RKO (cell line): ENCODE results near the gene EMC1.
A peak's percentile ranks its signal among the peaks of the same experiment; 100 is the strongest.
"Not testable (repeated sequence)": the region's sequence is repeated elsewhere in the genome, so short reads cannot be mapped to it uniquely, and the experiment has no call there.

Experiments used
- DNase-seq: peaks from one replicate; pipeline ENCODE4 v3.0.0-alpha.2; 2016; ENCODE audit warnings: low spot score

The EMC1 gene

DNA sequence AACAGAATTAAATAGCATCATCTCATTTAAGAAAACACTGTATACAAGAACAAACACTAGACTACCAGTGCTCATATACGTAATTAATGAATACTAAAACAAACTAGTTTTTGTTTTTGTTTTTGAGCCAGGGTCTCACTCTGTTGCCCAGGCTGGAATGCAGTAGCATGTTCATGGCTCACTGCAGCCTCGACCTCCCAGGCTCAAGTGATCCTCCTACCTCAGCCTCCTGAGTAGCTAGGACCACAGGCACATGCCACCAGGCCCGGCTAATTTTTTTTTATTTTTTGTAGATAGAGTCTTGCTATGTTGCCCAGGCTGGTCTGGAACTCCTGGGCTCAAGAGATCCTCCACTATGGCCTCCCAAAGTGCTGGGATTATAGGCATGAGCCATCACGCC is 34.7 kb downstream of the EMC1 start:
- DNase-seq, result not testable (repeated sequence)

DNA sequence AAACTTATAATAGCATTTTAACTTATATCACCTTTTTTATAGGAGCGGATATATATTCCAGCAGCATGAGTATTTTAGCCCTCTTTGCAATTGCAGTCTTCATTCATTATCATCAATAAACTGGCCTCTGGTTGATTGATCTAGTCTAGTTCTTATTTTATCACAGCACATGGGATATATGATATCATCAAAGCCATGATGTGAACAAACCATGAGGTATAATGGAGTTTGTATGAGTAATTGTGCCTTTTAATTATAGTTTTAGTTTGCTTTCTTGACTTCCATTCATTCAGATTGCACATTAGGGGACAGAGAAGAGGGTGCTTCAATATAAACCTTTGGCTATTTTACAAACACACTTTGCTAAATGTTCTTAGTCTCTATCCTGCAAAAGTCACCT is 37.7 kb downstream of the EMC1 start:
- DNase-seq, result no peak

DNA sequence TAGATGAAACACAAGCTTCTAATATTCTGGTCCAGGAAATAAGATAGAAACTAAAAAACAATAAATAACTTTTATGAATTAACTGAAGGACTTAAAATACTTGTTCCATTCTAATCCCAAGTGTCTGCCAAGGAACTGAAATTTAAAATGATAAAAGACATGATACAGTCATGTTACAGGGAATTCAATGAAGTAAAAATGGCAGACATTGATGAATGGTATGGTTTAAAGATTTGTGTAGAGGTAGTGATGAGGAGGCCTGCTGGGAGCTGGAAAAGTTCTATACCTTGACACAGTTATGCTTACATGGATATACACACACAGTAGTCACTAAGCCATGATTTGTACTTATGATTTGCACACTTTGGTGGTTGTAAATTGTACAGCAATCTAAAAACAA is 39.2 kb downstream of the EMC1 start:
- DNase-seq, result peak; percentile 19

DNA sequence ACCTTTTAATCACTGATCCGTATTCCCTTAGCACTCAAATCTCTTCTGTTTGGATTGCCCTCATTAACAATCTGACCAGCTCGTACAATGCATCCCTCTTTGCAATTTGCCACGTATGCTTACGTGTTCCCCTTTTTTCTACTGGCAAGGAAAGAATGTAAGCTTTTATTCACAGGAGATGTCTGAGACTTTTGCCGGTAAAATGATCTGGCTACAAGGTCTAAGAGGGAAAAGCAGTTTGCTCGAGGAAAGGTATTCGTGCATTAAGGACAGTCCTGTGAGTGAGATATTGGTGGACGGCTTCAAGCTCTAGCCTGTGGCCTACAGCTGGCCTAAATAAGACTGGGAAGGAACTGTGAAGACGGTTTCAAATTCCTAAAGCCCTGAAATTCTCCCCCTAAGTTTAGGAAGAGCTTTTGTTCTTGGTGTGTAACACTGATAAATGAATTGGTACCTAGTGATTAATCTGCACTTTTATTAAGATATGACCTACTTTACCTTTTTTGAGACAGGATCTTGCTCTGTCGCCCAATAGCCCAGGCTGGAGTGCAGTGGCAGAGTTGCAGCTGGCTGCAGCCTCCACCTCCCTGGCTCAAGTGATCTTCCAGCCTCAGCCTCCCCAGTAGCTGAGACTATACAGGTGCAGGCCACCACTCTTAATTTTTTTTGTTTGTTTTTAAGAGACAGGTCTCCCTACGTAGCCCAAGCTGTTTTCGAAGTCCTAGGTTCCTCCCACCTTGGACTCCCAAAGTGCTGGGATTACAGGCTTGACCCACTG is 40.4 kb downstream of the EMC1 start:
- peak; percentile 35 for DNase-seq

- DNase-seq, result peak; percentile 95
Observed at GRCh38 chr1:19209990-19210771, 41.1 kb downstream of the EMC1 start, which contains the start of gene UBR4. TSS of gene UBR4 (minus strand) at chr1:19210266. CDS start at chr1:19210248, 18 bp downstream.

DNA sequence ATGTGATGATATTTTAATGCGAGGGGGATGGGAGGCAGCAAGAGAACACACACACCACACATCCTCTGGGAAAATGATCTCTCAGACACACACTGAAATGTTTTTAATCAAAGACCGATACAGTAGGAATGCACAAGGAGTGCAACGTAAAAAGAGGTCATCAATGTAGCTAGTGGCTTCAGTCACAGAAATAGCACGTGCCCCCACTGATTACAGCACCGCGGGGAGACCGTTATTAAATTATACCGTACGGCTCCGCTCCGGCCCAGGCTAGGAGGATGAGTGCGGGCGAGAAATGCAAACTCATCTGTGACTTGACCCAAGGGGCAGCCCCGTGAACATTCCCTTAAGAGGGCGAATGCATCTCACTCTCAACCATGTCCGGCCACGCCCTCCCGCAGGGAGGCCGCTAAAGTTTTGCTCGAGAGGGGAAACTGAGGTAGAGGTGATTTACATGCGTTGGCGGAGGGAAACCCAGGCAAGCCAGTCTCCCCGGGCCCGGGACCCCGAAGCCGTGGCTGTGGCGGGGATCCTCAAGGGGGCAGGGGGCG is 41.8 kb downstream of the EMC1 start:
- DNase-seq, result peak; percentile 68

GRCh38 chr1:19208710-19209438 is 42.5 kb downstream of the EMC1 start:
- DNase-seq, result peak; percentile 62

DNA sequence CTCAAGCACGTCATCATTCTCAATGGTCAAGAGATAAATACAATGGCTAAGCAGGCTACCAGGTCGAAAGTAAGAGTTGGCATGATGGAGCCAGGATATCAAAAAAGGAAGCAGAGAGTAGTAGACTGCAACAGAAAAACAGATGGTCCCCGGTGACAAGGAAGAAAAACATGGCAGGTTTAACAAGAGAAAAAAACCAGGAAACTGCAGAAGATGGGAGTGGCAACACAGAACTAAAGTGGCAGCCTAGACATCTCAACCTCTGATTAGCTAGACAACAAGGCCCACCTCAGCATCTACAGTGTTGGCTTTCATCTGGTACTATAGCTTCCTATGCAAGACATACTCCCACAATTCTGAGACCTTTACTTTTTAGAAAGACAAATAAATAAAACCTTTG is 44.4 kb downstream of the EMC1 start:
- DNase-seq, result no peak

DNA sequence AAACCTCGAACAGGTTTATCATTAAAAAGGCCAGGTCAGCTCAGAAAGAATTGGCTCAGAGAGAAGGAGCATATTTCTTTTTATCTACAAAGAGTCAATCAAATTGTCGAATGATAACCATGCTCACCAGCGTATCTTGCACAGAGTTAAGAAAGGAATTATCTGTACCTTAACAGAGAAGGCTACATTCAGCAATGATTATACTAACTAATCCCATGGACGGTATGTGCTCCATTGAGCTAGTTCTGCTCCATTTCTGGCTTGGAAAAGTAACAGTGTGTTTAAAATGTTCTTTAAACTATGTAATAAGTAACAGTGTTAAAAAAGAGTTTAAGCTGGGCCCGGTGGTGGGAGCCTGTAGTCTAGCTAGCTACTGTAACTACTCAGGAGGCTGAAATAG is 45.5 kb downstream of the EMC1 start:
- no peak for DNase-seq

GRCh38 chr1:19205403-19205802 is 45.9 kb downstream of the EMC1 start:
- DNase-seq, result no peak

DNA sequence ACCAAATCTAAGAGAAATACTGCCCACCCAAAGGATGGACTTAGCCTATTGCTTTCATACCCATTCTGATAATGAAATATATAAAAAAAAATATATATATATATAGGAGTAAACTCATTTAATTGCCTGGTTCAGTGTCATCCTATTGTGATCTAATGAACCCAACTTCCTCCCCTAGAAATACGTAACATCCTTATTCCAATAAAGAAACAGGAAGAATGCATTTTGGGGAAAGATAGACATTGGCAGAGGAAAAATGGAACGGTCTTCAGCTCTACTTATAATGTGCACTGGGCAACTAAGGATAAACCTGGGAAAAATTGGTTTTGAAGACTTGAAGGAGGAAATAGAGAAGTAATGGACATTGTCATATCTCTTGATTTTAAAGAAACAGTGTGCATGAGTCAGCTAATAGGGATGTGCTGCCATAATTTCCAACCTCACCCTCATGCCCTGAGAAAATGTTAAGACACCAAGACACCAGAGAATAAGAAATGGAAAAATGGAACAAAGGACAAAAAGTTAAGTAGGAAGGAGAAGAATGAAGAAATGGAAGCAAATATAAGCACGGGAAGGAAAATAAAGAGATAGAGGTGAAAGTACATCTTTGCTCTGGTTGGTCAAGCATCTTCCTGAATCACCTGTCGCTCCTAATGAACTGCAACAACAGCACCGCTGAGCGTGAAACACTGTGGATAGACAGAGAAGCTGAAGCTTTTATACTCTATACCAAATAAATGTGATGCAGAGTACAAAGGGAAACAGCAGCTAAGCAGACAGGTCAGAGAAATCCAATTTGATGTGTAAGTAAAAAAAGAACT is 46.7 kb downstream of the EMC1 start:
- no peak for DNase-seq

GRCh38 chr1:19203440-19203839 is 47.9 kb downstream of the EMC1 start:
- DNase-seq, result peak; percentile 49

DNA sequence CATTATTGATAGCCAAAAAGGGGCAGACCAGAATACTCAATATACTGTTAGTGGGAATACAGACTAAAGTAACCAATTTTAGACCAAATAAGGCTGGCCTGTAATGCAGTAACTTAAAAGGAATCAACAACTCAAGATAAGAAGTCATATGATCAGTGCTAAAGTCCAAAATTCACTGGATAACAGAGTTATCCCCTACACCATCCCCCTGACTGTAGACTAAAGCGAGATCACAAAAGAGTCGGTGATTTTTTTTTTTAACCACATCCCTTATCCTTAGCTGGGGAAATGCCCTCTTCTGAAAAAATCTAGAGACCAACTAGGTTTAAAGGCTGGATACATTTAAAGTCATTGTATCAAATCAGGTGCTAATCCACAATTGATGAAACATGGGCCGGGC is 48.9 kb downstream of the EMC1 start:
- no peak for DNase-seq

- DNase-seq, result no peak
Observed at GRCh38 chr1:19199969-19200604, 51.2 kb downstream of the EMC1 start.

GRCh38 chr1:19199329-19199968 is 51.9 kb downstream of the EMC1 start:
- DNase-seq, result no peak

- DNase-seq, result no peak
Observed at GRCh38 chr1:19198820-19199219, 52.5 kb downstream of the EMC1 start.

GRCh38 chr1:19197845-19198244 is 53.5 kb downstream of the EMC1 start:
- DNase-seq, result no peak

DNA sequence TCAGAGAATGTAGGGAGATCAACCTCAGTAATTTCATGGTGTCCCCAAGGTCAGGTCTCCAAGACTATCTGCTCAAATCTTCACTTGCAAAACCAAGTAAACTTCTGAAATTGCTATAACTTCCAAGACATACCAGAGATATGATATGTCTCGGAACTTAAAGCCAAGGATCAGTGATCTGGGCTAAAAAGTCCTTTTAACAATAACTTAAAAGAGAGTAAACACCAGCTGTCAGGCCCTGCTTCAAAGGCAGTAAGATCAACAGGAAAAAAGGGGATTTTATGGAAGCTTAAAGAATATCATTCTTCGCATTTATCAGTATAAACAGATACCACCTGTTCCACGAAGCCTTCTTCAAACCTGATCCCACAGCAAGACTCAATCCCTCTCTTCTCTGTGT is 55.0 kb downstream of the EMC1 start:
- no peak for DNase-seq

DNA sequence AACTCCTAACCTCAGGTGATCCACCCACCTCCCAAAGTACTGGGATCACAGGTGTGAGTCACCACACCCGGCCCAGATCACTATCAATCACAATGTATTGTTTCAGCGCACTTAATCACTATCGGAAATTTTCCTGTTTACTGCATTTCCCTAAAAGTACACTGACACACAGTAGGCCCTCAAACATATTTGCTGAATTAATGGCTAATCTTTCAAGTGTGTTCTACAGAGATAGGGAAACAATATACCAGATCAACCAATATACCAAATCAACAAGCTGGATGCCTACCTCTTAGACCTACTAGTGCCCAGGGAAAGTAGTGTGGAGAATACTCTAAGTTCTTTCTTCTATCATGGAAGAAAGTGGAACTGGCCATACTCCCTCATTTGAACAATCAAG is 58.3 kb downstream of the EMC1 start:
- no peak for DNase-seq

DNA sequence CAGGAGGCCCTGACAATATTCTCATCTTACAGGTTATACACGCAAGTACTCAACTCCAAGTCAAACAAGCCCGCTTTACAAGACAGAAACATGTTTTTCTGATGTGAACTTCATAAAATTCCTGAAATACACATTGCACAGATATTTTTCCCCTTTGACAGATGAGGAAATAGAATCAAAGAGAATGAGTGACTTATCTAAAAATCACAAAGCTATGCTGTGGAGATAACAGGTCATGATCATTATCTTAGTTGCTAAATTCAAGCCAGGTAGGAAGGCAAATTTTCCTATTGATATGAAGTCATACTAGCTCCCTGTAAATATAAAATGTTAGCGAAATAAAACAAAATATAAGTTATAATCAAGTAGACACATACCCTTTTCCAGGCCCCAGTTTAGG is 59.5 kb downstream of the EMC1 start:
- no peak for DNase-seq

- no peak for DNase-seq
Observed at GRCh38 chr1:19190468-19190867, 60.9 kb downstream of the EMC1 start.
